SK-N-MC (cell line): ENCODE results near the gene MIPOL1.

Experiments
- DNase-seq: peaks from one replicate; pipeline ENCODE4 v3.0.0-alpha.2; 2011; ENCODE audit warnings: low read depth, low spot score
- H3K27ac ChIP-seq: fragments of 200-600 bp; sonication (generic); 2 replicates; pipeline ENCODE4 v1.5.1; 2016; ENCODE audit warnings: mixed run types
- H3K36me3 ChIP-seq: fragments of 200-600 bp; sonication (generic); 2 replicates; pipeline ENCODE4 v1.6.1; 2017; ENCODE audit warnings: antibody characterized with exemption, low read length, mixed read lengths; ENCODE audit not compliant: insufficient read depth
- H3K4me3 ChIP-seq: fragments of 200-600 bp; sonication (generic); 2 replicates; pipeline ENCODE4 v1.5.1; 2016
- H3K9ac ChIP-seq: fragments of 200-600 bp; sonication (generic); 2 replicates; pipeline ENCODE4 v1.8.0; 2017; ENCODE audit warnings: mixed run types, mixed read lengths; ENCODE audit not compliant: insufficient read length
- H3K9me3 ChIP-seq: fragments of 200-600 bp; sonication (generic); 2 replicates; pipeline ENCODE4 v1.6.1; 2017; ENCODE audit warnings: low read depth, mild to moderate bottlenecking, antibody characterized with exemption, low read length, moderate library complexity, mixed read lengths
- EZH2 ChIP-seq: fragments of 200-600 bp; sonication (generic); IDR thresholded peaks from one replicate; pipeline ENCODE4 v1.6.1; 2017; ENCODE audit warnings: antibody characterized with exemption
- FOXP2 ChIP-seq: optimal IDR thresholded peaks from 2 replicates; pipeline ENCODE3; 2011; ENCODE audit warnings: mild to moderate bottlenecking, moderate library complexity; ENCODE audit not compliant: insufficient read depth; ENCODE audit errors: extremely low read length, control extremely low read depth
- POLR2AphosphoS5 ChIP-seq: IDR thresholded peaks from 2 replicates; pipeline ENCODE4 v1.6.1; 2012; ENCODE audit warnings: mild to moderate bottlenecking, low read depth, low read length, borderline replicate concordance

The MIPOL1 gene

GRCh38 chr14:37469650-37470049 lies 271.9 kb downstream of the MIPOL1 start:
- no peak overlapping the region for H3K9ac ChIP-seq
- TF ChIP-seq EZH2 (no peak), FOXP2 (no peak), POLR2AphosphoS5 (no peak)
- no peak for DNase-seq
- H3K36me3 ChIP-seq = no peaks in the 10 kb centered on the region
- H3K27ac ChIP-seq = no peak overlapping the region
- H3K4me3 ChIP-seq = no peak overlapping the region
- no peaks in the 10 kb centered on the region for H3K9me3 ChIP-seq

GRCh38 chr14:37470251-37470650 lies 272.5 kb downstream of the MIPOL1 start:
- no peak for TF ChIP-seq POLR2AphosphoS5
- no peak overlapping the region for H3K27ac ChIP-seq
- H3K4me3 ChIP-seq = no peak overlapping the region
- H3K9me3 ChIP-seq = no peaks in the 10 kb centered on the region
- no peak overlapping the region for H3K9ac ChIP-seq
- no peaks in the 10 kb centered on the region for H3K36me3 ChIP-seq
- DNase-seq = no peak

GRCh38 chr14:37472906-37473305 lies 275.2 kb downstream of the MIPOL1 start:
- H3K36me3 ChIP-seq = no peaks in the 10 kb centered on the region
- H3K4me3 ChIP-seq = no peak overlapping the region
- no peak overlapping the region for H3K9ac ChIP-seq
- no peak overlapping the region for H3K27ac ChIP-seq
- DNase-seq = no peak
- no peaks in the 10 kb centered on the region for H3K9me3 ChIP-seq
- no peak for TF ChIP-seq FOXP2
- TF ChIP-seq POLR2AphosphoS5 = no peak
- TF ChIP-seq EZH2 = no peak

- Histone ChIP-seq H3K36me3 (no peaks in the 10 kb centered on the region), H3K27ac (no peak overlapping the region), H3K4me3 (no peak overlapping the region), H3K9me3 (no peaks in the 10 kb centered on the region), H3K9ac (no peak overlapping the region)
- DNase-seq = no peak
- TF ChIP-seq EZH2 = no peak
- TF ChIP-seq FOXP2 = no peak
- TF ChIP-seq POLR2AphosphoS5 = no peak
Observed at GRCh38 chr14:37474191-37474590, 276.5 kb downstream of the MIPOL1 start.

GRCh38 chr14:37480446-37481290 lies 282.9 kb downstream of the MIPOL1 start:
- Histone ChIP-seq H3K36me3 (no peaks in the 10 kb centered on the region), H3K9me3 (no peaks in the 10 kb centered on the region), H3K9ac (no peak overlapping the region), H3K4me3 (no peak overlapping the region), H3K27ac (no peak overlapping the region)
- DNase-seq = no peak
- TF ChIP-seq POLR2AphosphoS5 = no peak
- TF ChIP-seq EZH2 = no peak
- no peak for TF ChIP-seq FOXP2

- TF ChIP-seq FOXP2 (no peak), EZH2 (no peak), POLR2AphosphoS5 (no peak)
- Histone ChIP-seq H3K9me3 (no peaks in the 10 kb centered on the region), H3K27ac (no peak overlapping the region), H3K4me3 (no peak overlapping the region), H3K36me3 (no peaks in the 10 kb centered on the region), H3K9ac (no peak overlapping the region)
- no peak for DNase-seq
Observed at GRCh38 chr14:37482428-37482827, 284.7 kb downstream of the MIPOL1 start.

GRCh38 chr14:37483672-37484071 lies 285.9 kb downstream of the MIPOL1 start:
- Histone ChIP-seq H3K4me3 (no peak overlapping the region), H3K9ac (no peak overlapping the region), H3K9me3 (no peaks in the 10 kb centered on the region), H3K36me3 (no peaks in the 10 kb centered on the region), H3K27ac (no peak overlapping the region)
- DNase-seq = no peak
- no peak for TF ChIP-seq FOXP2
- no peak for TF ChIP-seq POLR2AphosphoS5
- TF ChIP-seq EZH2 = no peak

GRCh38 chr14:37490607-37491006 lies 292.9 kb downstream of the MIPOL1 start:
- no peaks in the 10 kb centered on the region for H3K36me3 ChIP-seq
- H3K4me3 ChIP-seq = no peak overlapping the region
- no peak for DNase-seq
- H3K9ac ChIP-seq = no peak overlapping the region
- H3K9me3 ChIP-seq = no peaks in the 10 kb centered on the region
- H3K27ac ChIP-seq = no peak overlapping the region
- TF ChIP-seq EZH2 = no peak
- TF ChIP-seq POLR2AphosphoS5 = no peak
- TF ChIP-seq FOXP2 = no peak

- no peak overlapping the region for H3K4me3 ChIP-seq
- no peak for DNase-seq
- no peak overlapping the region for H3K9ac ChIP-seq
- no peak overlapping the region for H3K27ac ChIP-seq
- TF ChIP-seq FOXP2 (no peak), POLR2AphosphoS5 (no peak), EZH2 (no peak)
- no peaks in the 10 kb centered on the region for H3K9me3 ChIP-seq
- no peaks in the 10 kb centered on the region for H3K36me3 ChIP-seq
Observed at GRCh38 chr14:37491076-37491475, 293.3 kb downstream of the MIPOL1 start.
